ENCODE data around the gene MLLT3. TPM values are rescaled to one million over a fixed set of nuclear protein-coding genes. Genes with fewer than 3 reads are reported as not detected.

Gene MLLT3
- total RNA-seq, 2 donors from 2014 or later: 13.1 to 22.0 TPM

- WGBS: 95% methylated on average over 4 of the region's 4 CpGs
- intact Hi-C loops (cut with DNase I): no loop called here
- DNase-seq (ENCODE audit: low spot score): no peak
- TF ChIP-seq, protein P1, sequence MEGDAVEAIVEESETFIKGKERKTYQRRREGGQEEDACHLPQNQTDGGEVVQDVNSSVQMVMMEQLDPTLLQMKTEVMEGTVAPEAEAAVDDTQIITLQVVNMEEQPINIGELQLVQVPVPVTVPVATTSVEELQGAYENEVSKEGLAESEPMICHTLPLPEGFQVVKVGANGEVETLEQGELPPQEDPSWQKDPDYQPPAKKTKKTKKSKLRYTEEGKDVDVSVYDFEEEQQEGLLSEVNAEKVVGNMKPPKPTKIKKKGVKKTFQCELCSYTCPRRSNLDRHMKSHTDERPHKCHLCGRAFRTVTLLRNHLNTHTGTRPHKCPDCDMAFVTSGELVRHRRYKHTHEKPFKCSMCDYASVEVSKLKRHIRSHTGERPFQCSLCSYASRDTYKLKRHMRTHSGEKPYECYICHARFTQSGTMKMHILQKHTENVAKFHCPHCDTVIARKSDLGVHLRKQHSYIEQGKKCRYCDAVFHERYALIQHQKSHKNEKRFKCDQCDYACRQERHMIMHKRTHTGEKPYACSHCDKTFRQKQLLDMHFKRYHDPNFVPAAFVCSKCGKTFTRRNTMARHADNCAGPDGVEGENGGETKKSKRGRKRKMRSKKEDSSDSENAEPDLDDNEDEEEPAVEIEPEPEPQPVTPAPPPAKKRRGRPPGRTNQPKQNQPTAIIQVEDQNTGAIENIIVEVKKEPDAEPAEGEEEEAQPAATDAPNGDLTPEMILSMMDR (IDR thresholded peaks at IDR 0.05): no peak
- TF ChIP-seq POLR2A (IDR thresholded peaks at IDR 0.05) (no peak), POLR2AphosphoS5 (IDR thresholded peaks at IDR 0.05) (no peak)
- H3K9me3 ChIP-seq: no peaks in the 10 kb centered on the region
- no peaks in the 10 kb centered on the region for H3K36me3 ChIP-seq
- no peak overlapping the region for H3K4me3 ChIP-seq
- H3K27ac ChIP-seq: no peak overlapping the region
- H3K27me3 ChIP-seq (replicated peaks; ENCODE audit: insufficient read depth): no peaks in the 10 kb centered on the region
- H3K4me1 ChIP-seq (replicated peaks): no peaks in the 10 kb centered on the region
These were observed 286.5 kb downstream of the MLLT3 start for GRCh38 chr9:20335668-20336332.

- H3K27ac ChIP-seq: no peak overlapping the region
- H3K4me3 ChIP-seq: no peak overlapping the region
- TF ChIP-seq POLR2A (IDR thresholded peaks at IDR 0.05): no peak
- no peak for TF ChIP-seq POLR2AphosphoS5 (IDR thresholded peaks at IDR 0.05)
- TF ChIP-seq, protein P1 (IDR thresholded peaks at IDR 0.05): no peak
- H3K36me3 ChIP-seq: no peaks in the 10 kb centered on the region
- 74% methylated on average over 5 of the region's 5 CpGs for WGBS
- intact Hi-C loops (cut with DNase I): no loop called here
- H3K27me3 ChIP-seq (replicated peaks; ENCODE audit: insufficient read depth): no peaks in the 10 kb centered on the region
- H3K9me3 ChIP-seq: no peaks in the 10 kb centered on the region
- no peak for DNase-seq (ENCODE audit: low spot score)
- no peaks in the 10 kb centered on the region for H3K4me1 ChIP-seq (replicated peaks)
These were observed 288.3 kb downstream of the MLLT3 start for GRCh38 chr9:20333991-20334390.

DNA sequence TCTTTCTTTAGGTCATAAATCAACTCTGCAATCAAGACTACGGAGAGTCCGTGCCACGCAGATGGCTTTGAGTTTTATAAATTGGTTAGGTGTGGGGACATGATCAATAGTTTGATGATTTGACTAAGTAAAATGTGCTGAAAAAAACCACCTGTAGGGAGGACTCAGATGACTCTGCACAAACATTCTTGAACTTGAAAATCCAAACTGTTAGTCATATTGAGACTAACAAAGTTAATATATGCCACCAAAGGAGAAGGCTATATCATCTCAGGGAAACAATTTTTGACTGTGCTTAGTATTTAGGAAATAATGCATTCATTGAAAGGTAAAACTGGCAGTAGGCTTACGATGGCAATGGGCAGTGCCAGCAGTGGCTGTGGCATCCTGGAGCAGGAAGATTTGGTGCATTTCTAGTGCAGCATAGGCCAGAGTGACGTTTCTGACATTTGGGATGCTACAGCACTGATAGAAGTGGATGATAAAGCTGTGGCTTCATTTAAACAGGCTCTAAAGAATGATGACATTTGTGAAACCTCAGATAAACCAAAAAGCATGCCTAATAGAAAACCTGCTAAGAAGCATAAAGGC is 291.1 kb downstream of the MLLT3 start:
- WGBS: 82% methylated on average over 5 of the region's 5 CpGs
- Histone ChIP-seq H3K9me3 (no peaks in the 10 kb centered on the region), H3K4me3 (no peak overlapping the region), H3K36me3 (no peaks in the 10 kb centered on the region), H3K4me1 (replicated peaks) (no peaks in the 10 kb centered on the region), H3K27ac (no peak overlapping the region), H3K27me3 (replicated peaks; ENCODE audit: insufficient read depth) (no peaks in the 10 kb centered on the region)
- DNase-seq (ENCODE audit: low spot score): no peak
- TF ChIP-seq, protein P1 (IDR thresholded peaks at IDR 0.05): no peak
- TF ChIP-seq POLR2AphosphoS5 (IDR thresholded peaks at IDR 0.05) (no peak), POLR2A (IDR thresholded peaks at IDR 0.05) (no peak)
- intact Hi-C loops (cut with DNase I): no loop called here

DNA sequence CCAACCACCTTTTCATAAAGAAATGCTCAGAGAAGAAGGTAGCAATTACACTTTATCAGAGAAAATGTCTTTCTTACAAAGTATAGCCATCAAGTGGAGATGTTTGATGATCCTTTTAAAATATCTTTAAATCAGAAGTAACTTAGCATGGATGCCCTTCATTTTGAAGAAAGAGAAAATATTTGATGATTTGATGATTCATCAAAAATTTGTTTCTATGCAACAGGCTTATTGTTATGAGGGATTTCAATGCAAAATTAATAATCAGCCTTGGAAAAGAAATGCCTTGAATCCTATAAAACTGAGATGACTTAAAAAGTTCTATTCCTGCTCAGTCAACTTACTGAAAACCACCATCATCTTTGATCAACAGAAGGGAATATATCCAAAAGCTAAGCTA is 291.6 kb downstream of the MLLT3 start:
- intact Hi-C loops (cut with DNase I): no loop called here
- TF ChIP-seq POLR2AphosphoS5 (IDR thresholded peaks at IDR 0.05): no peak
- DNase-seq (ENCODE audit: low spot score): no peak
- Histone ChIP-seq H3K4me1 (replicated peaks) (no peaks in the 10 kb centered on the region), H3K4me3 (no peak overlapping the region), H3K27me3 (replicated peaks; ENCODE audit: insufficient read depth) (no peaks in the 10 kb centered on the region), H3K9me3 (no peaks in the 10 kb centered on the region), H3K36me3 (no peaks in the 10 kb centered on the region), H3K27ac (no peak overlapping the region)

DNA sequence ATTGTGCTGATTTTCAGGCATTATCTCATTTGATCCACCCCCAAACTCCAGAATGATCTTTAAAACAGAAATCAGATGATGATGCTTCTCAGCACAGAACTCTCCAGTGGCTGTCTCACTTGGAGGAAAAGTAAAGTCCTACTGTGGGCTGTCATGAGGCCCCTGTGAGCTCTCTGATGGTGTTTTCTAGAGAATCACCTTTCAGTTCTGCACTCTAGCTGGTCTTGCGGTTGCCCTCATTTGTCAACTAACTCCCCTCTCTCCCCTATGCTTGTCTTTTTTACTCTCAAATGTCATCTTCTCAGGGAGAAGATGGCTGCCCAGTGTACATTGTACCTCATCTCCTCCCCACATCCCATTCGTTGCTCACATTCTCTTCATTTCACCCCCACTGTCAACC is 295.8 kb downstream of the MLLT3 start:
- intact Hi-C loops (cut with DNase I): no loop called here
- TF ChIP-seq, protein P1 (IDR thresholded peaks at IDR 0.05): no peak
- no peak for TF ChIP-seq POLR2A (IDR thresholded peaks at IDR 0.05)
- TF ChIP-seq POLR2AphosphoS5 (IDR thresholded peaks at IDR 0.05): no peak
- 83% methylated on average over 2 of the region's 2 CpGs for WGBS
- DNase-seq (ENCODE audit: low spot score): no peak
- Histone ChIP-seq H3K4me1 (replicated peaks) (no peaks in the 10 kb centered on the region), H3K27ac (no peak overlapping the region), H3K9me3 (no peaks in the 10 kb centered on the region), H3K27me3 (replicated peaks; ENCODE audit: insufficient read depth) (no peaks in the 10 kb centered on the region), H3K36me3 (no peaks in the 10 kb centered on the region), H3K4me3 (no peak overlapping the region)

Measured in prostate gland (tissue), 2 donors.